ENCODE data around the gene NRGN.

The NRGN gene

DNA sequence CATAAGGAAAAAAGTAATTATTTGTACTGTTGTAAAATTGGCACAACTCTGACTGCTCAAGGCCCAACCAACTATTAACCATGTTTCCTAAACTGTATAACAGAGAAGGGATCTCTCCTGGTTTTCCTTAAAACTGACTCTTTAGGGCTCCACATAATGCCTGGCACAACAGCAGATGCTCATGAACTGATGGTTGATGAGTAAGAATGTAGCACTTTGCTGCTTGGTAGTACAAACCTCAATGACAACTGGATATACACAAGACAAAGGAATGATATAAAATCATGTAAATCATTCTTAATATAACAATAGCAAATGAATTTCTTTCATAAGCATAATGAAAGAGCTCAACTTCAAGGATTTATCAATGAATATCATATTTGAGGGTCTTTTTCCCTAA lies 48.8 kb downstream of the NRGN start:
- DNase-seq (ENCODE audit: low read depth in 2 of 2) = no peak

DNA sequence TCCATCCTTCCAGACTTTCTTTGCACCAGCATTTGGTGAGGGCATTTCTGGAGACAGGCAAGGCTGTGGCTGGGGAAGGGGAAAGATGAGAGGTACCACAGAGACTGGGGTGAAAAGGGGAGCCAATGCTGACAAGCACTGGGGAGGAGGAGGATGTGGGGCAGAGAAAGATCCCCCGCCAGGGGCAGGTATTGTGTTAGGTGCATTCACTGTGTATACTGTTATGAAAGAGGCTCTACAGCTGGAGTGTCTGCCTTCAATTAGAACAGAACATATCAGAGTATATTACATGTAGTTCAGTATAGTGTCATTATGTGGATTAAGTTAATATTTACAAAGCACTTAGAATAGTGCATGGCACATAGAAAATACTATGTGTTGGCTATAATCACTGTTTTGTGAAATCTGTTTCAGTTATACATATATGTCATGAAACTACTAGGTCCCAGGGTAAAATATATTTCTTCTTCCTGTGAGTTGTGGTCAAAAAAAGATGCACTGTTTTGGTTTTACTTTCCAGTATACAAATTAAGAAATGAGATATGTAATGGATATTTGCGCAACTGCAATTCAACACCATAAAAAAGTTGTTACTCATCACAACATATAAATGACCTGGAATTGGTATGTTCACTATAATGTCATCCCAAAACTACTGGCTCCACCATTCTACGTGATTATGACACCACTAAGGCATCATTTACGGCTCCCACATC lies 52.0 kb downstream of the NRGN start:
- DNase-seq (ENCODE audit: low read depth in 2 of 2) = no peak

DNA sequence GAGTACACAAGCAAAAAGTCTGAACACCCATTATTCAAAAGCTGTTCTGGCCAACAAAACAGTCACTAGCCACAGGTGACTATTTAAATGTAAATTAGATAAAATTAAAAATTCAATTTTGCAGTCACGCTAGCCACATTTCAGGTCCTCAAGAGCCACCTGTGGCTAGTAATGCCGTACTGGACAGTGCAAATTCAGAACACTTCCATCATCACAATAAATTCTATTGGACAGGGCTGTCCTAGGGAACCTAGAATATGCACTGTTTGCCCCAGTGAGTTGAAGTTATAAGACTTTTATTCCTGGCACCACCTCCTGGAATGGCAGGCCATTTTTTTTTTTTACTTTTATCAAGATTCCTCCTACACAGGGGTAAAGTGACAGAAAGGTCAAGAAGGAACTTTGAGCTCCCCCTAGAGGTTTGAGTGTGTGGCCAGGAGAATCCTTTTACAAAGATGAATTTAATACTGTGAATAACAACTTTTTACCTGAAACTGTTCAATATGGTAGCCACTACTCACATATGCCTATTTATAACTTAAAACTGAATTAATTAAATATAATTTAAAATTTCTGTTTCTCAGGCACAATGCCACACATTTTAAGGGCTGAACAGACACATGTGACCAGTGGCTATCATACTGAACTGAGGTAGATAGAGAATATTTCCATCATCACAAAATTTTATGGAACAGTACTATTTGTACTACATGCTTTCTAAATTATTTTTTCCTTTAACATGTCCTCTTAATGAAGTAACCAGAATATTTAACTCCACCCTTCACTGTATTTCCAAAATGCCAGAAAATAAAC lies 53.9 kb downstream of the NRGN start:
- DNase-seq (ENCODE audit: low read depth in 2 of 2) = no peak

DNA sequence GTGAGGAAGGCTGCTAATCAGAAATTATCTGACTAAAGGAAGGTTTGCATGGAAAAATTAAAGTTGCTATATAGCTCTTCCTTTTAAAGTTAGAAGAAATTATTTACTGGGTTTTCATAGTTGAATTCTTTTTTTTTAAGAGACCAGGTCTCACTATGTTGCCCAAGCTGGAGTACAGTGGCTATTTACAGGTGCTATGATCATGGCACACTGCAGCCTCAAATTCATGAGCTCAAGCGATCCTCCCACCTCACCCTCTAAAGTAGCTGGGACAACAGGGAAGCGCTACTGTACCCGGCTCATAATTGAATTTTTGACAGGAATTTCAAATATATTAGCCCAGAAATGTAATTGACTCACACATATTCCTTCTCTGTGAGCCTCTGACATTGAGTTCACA lies 56.6 kb downstream of the NRGN start:
- no peak for DNase-seq (ENCODE audit: low read depth in 2 of 2)

Data from fibroblast of skin of left quadriceps (primary cell).